SK-N-SH (cell line): Measurements from ENCODE around the gene AKAP3. TPM values are rescaled to one million over a fixed set of nuclear protein-coding genes. Genes with fewer than 3 reads are reported as not detected.

Experiments used
- CTCF ChIA-PET: fragments of 300-600, 350-600 bp; formaldehyde crosslinking; extraction: SDS; loops from one replicate; lab custom pipeline; 2021; lab: Yijun Ruan, JAX
- POLR2A ChIA-PET: fragments of 350-600 bp; sonication (Branson Sonifier 250); formaldehyde crosslinking; extraction: SDS; loops from one replicate; lab custom pipeline; 2020; ENCODE audit warnings: antibody characterized with exemption, inconsistent platforms; lab: Yijun Ruan, JAX
- DNase-seq: peaks from one replicate; pipeline ENCODE4 v3.0.0; 2012
- H2AFZ ChIP-seq: fragments of 200-600 bp; sonication (generic); 2 replicates; pipeline ENCODE4 v1.8.1; 2016; ENCODE audit warnings: antibody characterized with exemption, mild to moderate bottlenecking, low read depth
- H3F3A ChIP-seq: fragments of 200-600 bp; sonication (generic); replicated peaks from 2 replicates; pipeline ENCODE3; 2016; ENCODE audit warnings: antibody characterized with exemption, mild to moderate bottlenecking; ENCODE audit not compliant: insufficient read depth
- H3K27ac ChIP-seq, 2 experiments: fragments of 200-500 bp in 1 of 2; fragments of 200-600 bp in 1 of 2; sonication (Bioruptor generic) in 1 of 2; sonication (generic), shearing (Covaris generic) in 1 of 2; 2 replicates each; pipeline versions ENCODE4 v1.5.1 to v1.6.1; 2014 to 2016; ENCODE audit warnings: low read depth in 2 of 2, inconsistent platforms in 1 of 2, low read length in 1 of 2, mild to moderate bottlenecking in 1 of 2, mixed read lengths in 1 of 2
- H3K27me3 ChIP-seq: fragments of 200-600 bp; sonication (generic), shearing (Covaris generic); 2 replicates; pipeline ENCODE4 v1.6.1; 2016; ENCODE audit warnings: mixed run types; ENCODE audit not compliant: insufficient read depth
- H3K36me3 ChIP-seq, 2 experiments: fragments of 200-500 bp in 1 of 2; fragments of 200-600 bp in 1 of 2; sonication (Bioruptor generic) in 1 of 2; sonication (generic) in 1 of 2; replicated peaks in 1 of 2; 2 replicates each; pipeline versions ENCODE3 to v1.5.1; 2014 to 2016; ENCODE audit warnings: low read length in 1 of 2, mild to moderate bottlenecking in 1 of 2; ENCODE audit not compliant: insufficient read depth in 2 of 2, control insufficient read depth in 1 of 2
- H3K4me1 ChIP-seq, 2 experiments: fragments of 200-500 bp in 1 of 2; fragments of 200-600 bp in 1 of 2; sonication (Bioruptor generic) in 1 of 2; sonication (generic), shearing (Covaris generic) in 1 of 2; 2 replicates each; pipeline versions ENCODE4 v1.5.1 to v1.6.1; 2014 to 2016; ENCODE audit warnings: low read depth in 1 of 2, low read length in 1 of 2, mixed run types in 1 of 2; ENCODE audit not compliant: insufficient read depth in 2 of 2, control insufficient read depth in 1 of 2
- H3K4me2 ChIP-seq: fragments of 200-600 bp; sonication (generic), shearing (Covaris generic); 2 replicates; pipeline ENCODE4 v1.6.1; 2017; ENCODE audit warnings: mixed run types
- H3K4me3 ChIP-seq, 2 experiments: fragments of 200-500 bp in 1 of 2; fragments of 200-600 bp in 1 of 2; sonication (Bioruptor generic) in 1 of 2; sonication (generic), shearing (Covaris generic) in 1 of 2; 2 replicates each; pipeline versions ENCODE4 v1.5.1 to v1.8.1; 2014 to 2016; ENCODE audit warnings: low read depth in 2 of 2, inconsistent platforms in 1 of 2, low read length in 1 of 2, mild to moderate bottlenecking in 1 of 2, mixed read lengths in 1 of 2, moderate library complexity in 1 of 2
- H3K79me2 ChIP-seq: fragments of 200-600 bp; sonication (generic); 2 replicates; pipeline ENCODE4 v1.8.1; 2017; ENCODE audit warnings: mild to moderate bottlenecking; ENCODE audit not compliant: insufficient read depth
- H3K9ac ChIP-seq: fragments of 200-600 bp; sonication (generic); 2 replicates; pipeline ENCODE4 v1.6.1; 2017; ENCODE audit warnings: mixed run types
- H3K9me2 ChIP-seq: fragments of 200-600 bp; sonication (generic); 2 replicates; pipeline ENCODE4 v1.6.1; 2017; ENCODE audit warnings: mixed run types
- H3K9me3 ChIP-seq: fragments of 200-600 bp; sonication (generic); 2 replicates; pipeline ENCODE4 v1.6.1; 2017; ENCODE audit warnings: mixed run types, mild to moderate bottlenecking, moderate library complexity
- H4K20me1 ChIP-seq: fragments of 200-600 bp; sonication (generic); 2 replicates; pipeline ENCODE4 v1.6.1; 2017; ENCODE audit warnings: mild to moderate bottlenecking, mixed run types; ENCODE audit not compliant: insufficient read depth
- CHD2 ChIP-seq: fragments of 150-350 bp; IDR thresholded peaks from 2 replicates; pipeline ENCODE4 v1.6.1; 2018; ENCODE audit warnings: low read length; ENCODE audit not compliant: partially characterized antibody
- CTCF ChIP-seq: fragments of 200-600 bp; sonication (generic); IDR thresholded peaks from 2 replicates; pipeline ENCODE4 v1.6.1; 2017; ENCODE audit warnings: antibody characterized with exemption, mild to moderate bottlenecking, moderate library complexity
- ELF1 ChIP-seq: IDR thresholded peaks from 2 replicates; pipeline ENCODE4 v1.4.0; 2012
- EP300 ChIP-seq, 2 experiments: IDR thresholded peaks; 2 replicates each; pipeline versions ENCODE4 v1.4.0 to v1.6.1; 2012; ENCODE audit warnings: borderline replicate concordance in 1 of 2, low read depth in 1 of 2, low read length in 1 of 2
- EZH2phosphoT487 ChIP-seq: fragments of 200-600 bp; sonication (generic); IDR thresholded peaks from 2 replicates; pipeline ENCODE4 v1.6.1; 2017; ENCODE audit warnings: low read depth, mixed run types, mild to moderate bottlenecking, antibody characterized with exemption, moderate library complexity, borderline replicate concordance
- FOSL2 ChIP-seq: IDR thresholded peaks from 2 replicates; pipeline ENCODE4 v1.4.0; 2012; ENCODE audit warnings: low read depth, mild to moderate bottlenecking, moderate library complexity, borderline replicate concordance
- GATA2 ChIP-seq: sonication (generic); formaldehyde crosslinking; IDR thresholded peaks from 2 replicates; pipeline ENCODE4 v1.5.0; 2020; ENCODE audit warnings: mild to moderate bottlenecking, missing genetic modification reagents
- JUND ChIP-seq: IDR thresholded peaks from 2 replicates; pipeline ENCODE4 v1.4.0; 2012
- MEF2A ChIP-seq: IDR thresholded peaks from 2 replicates; pipeline ENCODE4 v1.4.0; 2012; ENCODE audit warnings: low read depth, borderline replicate concordance
- MXI1 ChIP-seq: IDR thresholded peaks from 2 replicates; pipeline ENCODE4 v1.6.1; 2012; ENCODE audit warnings: mild to moderate bottlenecking, low read depth, low read length, improper control_type of control experiment
- NFIC ChIP-seq: IDR thresholded peaks from 2 replicates; pipeline ENCODE4 v1.4.0; 2012; ENCODE audit warnings: borderline replicate concordance
- RAD21 ChIP-seq: IDR thresholded peaks from 2 replicates; pipeline ENCODE4 v1.6.1; 2012; ENCODE audit warnings: mild to moderate bottlenecking, low read length
- RXRA ChIP-seq: IDR thresholded peaks from 2 replicates; pipeline ENCODE4 v1.4.0; 2012; ENCODE audit warnings: low read depth, mild to moderate bottlenecking, borderline replicate concordance
- SMC3 ChIP-seq: IDR thresholded peaks from 2 replicates; pipeline ENCODE4 v1.6.1; 2012; ENCODE audit warnings: low read depth, low read length, improper control_type of control experiment
- TAF1 ChIP-seq: IDR thresholded peaks from 2 replicates; pipeline ENCODE4 v1.6.1; 2012; ENCODE audit warnings: low read depth, mild to moderate bottlenecking, low read length, moderate library complexity, borderline replicate concordance
- TCF12 ChIP-seq: IDR thresholded peaks from 2 replicates; pipeline ENCODE4 v1.4.0; 2012
- USF2 ChIP-seq: fragments of 150-350 bp; IDR thresholded peaks from 2 replicates; pipeline ENCODE4 v1.6.1; 2017; ENCODE audit warnings: antibody characterized with exemption, low read length, low read depth, borderline replicate concordance
- YY1 ChIP-seq: IDR thresholded peaks from 2 replicates; pipeline ENCODE4 v1.4.0; 2012; ENCODE audit warnings: low read depth, mild to moderate bottlenecking
- WGBS: methylation state at CpG from one replicate; pipeline ENCODE4 v1.1.6; 2017; ENCODE audit warnings: low lambda C conversion rate; 5-methylcytosine and 5-hydroxymethylcytosine counted together
- polyA plus RNA-seq, 3 experiments: library from polyadenylated mRNA; depleted of rRNA; stranded (reverse); fragments of >200 nt; gene quantifications; 2 replicates each; pipeline ENCODE4 v1.2.3, GENCODE V29; 2012
- TF ChIP-seq, protein P1 (sequence below): fragments of 150-350 bp; IDR thresholded peaks from 2 replicates; pipeline ENCODE4 v1.6.1; 2016; ENCODE audit warnings: mild to moderate bottlenecking, low read depth, low read length

AKAP3 gene
- polyA plus RNA-seq, 1 of the 3 experiments (the other 2 are of a cell fraction) = 0.12 TPM

DNA sequence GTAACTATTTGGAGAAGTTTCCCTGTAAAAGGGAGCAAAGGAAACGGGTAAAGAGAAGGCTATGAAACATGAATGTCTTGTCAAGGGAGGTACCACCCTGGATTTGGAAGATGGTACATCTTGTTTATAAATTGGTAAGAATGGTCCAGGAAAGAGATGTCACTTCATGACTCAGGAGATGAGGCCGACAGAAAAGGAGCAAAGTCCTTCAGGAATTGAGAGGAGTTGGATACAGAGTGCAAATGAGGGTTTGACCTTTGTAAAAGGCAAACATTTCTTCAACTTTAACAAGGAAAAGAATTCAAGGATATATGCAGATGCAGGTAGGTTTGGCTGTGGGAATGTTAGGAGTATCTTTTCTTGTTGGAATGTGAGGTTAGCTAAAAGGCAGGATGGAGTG, 30.9 kb upstream of the AKAP3 start (continued):
- no peak for TF ChIP-seq CHD2
- no peak for TF ChIP-seq GATA2 (CRISPR knock-in tag)
- TF ChIP-seq, protein P1, sequence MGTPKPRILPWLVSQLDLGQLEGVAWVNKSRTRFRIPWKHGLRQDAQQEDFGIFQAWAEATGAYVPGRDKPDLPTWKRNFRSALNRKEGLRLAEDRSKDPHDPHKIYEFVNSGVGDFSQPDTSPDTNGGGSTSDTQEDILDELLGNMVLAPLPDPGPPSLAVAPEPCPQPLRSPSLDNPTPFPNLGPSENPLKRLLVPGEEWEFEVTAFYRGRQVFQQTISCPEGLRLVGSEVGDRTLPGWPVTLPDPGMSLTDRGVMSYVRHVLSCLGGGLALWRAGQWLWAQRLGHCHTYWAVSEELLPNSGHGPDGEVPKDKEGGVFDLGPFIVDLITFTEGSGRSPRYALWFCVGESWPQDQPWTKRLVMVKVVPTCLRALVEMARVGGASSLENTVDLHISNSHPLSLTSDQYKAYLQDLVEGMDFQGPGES = no peak
- TF ChIP-seq RXRA = no peak

DNA sequence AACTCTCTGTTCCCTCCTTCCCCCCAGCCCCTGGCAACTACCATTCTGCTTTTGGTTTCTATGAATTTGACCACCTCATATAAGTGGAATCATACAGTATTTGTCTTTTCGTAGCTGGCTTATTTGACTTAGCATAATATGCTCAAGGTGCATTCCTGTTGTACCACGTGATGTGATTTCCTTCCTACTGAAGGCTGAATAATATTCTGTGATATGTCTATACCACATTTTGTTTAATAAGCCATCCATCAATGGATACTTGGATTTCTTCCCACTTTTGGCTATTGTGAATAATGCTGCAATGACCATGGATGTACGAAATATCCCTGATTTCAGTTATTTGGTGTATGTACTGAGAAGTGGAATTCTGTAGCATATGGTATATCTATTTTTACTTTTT, 16.4 kb upstream of the AKAP3 start:
- Histone ChIP-seq H3K27ac (no peak overlapping the region), H3K9me2 (no peaks in the 10 kb centered on the region), H3F3A (peaks cover 12% of the 10 kb centered on the region), H3K27me3 (no peaks in the 10 kb centered on the region), H3K4me2 (no peak overlapping the region), H3K79me2 (0 out of 2 replicates have a peak, but pooled peaks cover 2% of the 10 kb centered on the region), H3K4me3 (no peak overlapping the region), H3K36me3 (peaks cover 61 to 83% of the 10 kb centered on the region in 2 experiments), H4K20me1 (no peaks in the 10 kb centered on the region), H3K4me1 (peaks cover 0 to 4% of the 10 kb centered on the region in 2 experiments; a peak in 1 of 4 replicates), H3K9ac (no peak overlapping the region)
- no peak for DNase-seq
- POLR2A ChIA-PET = no interaction called here
- 98% methylated on average over 3 of the region's 3 CpGs for WGBS
- TF ChIP-seq GATA2 (CRISPR knock-in tag) (no peak), TCF12 (no peak), FOSL2 (no peak)
- TF ChIP-seq, all 33 proteins: peak for 0
- no peak overlapping the region for H2AFZ ChIP-seq
- CTCF ChIA-PET = no interaction called here
- no peaks in the 10 kb centered on the region for H3K9me3 ChIP-seq

DNA sequence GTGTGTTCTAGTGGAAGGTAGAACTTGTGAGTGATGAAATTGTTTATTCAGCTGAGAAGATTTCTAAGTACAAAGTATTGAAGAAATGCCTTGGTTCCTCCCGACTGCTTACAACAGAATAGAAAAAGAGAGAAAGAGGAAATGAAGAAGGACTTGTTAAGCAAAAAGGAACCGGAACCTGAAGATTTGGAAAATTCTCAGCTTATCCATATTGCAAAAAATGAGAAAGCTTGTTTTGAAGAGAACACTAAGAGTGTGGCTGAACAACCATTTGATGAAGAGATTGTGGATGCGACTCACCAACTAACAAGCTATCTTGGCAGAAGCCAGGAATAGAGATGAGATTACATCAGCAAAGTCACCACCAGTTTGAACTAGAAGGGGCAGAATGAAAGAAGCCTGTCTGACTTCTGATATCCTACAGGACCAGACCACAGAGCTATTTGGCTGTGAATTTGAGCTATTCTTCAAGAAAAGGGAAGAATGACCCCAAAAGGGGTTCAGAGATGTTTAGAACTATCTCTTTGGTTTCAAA, 15.2 kb upstream of the AKAP3 start:
- ChIA-PET CTCF (no interaction called here), POLR2A (no interaction called here)
- Histone ChIP-seq H3K27ac (peak overlapping the region in 1 of 2 experiments; percentile 61; a peak in 2 of 4 replicates), H3K36me3 (peaks cover 61 to 83% of the 10 kb centered on the region in 2 experiments), H3K27me3 (no peaks in the 10 kb centered on the region), H2AFZ (no peak overlapping the region), H3F3A (peaks cover 12% of the 10 kb centered on the region), H3K4me3 (no peak overlapping the region), H3K79me2 (0 out of 2 replicates have a peak, but pooled peaks cover 2% of the 10 kb centered on the region), H3K9me2 (no peaks in the 10 kb centered on the region), H3K4me2 (peak overlapping the region; percentile 8; the same call in 1 of the 2 replicates), H3K4me1 (peaks cover 0 to 4% of the 10 kb centered on the region in 2 experiments; a peak in 1 of 4 replicates), H4K20me1 (no peaks in the 10 kb centered on the region), H3K9ac (no peak overlapping the region), H3K9me3 (no peaks in the 10 kb centered on the region)
- WGBS = 54% methylated on average over 3 of the region's 3 CpGs
- no peak for DNase-seq
- no peak for TF ChIP-seq USF2
- peak; percentile 46; the same call in 1 of the 2 replicates for TF ChIP-seq FOSL2
- no peak for TF ChIP-seq CTCF
- TF ChIP-seq, protein P1 = no peak
- peak; percentile 60 for TF ChIP-seq JUND
- TF ChIP-seq MEF2A = no peak
- TF ChIP-seq ELF1 = no peak
- no peak for TF ChIP-seq YY1
- no peak for TF ChIP-seq CHD2
- TF ChIP-seq SMC3 = no peak
- peak; percentile 64 for TF ChIP-seq NFIC
- no peak; a peak in 1 of 4 replicates for TF ChIP-seq EP300 (IDR thresholded peaks at IDR 0.05; ENCODE audit: borderline replicate concordance in 1 of 2, low read depth in 1 of 2, low read length in 1 of 2)
- no peak for TF ChIP-seq RAD21
- TF ChIP-seq MXI1 = no peak
- no peak for TF ChIP-seq TAF1
- no peak for TF ChIP-seq EZH2phosphoT487
